GM12872 (cell line): Measurements from ENCODE around the gene SPOCD1.

Experiments
- CTCF ChIP-seq: IDR thresholded peaks from 3 replicates; pipeline ENCODE4 v1.5.1; 2011; ENCODE audit warnings: low read depth, mild to moderate bottlenecking, low read length, moderate library complexity; ENCODE audit not compliant: insufficient read depth

Gene SPOCD1

GRCh38 chr1:31856140-31856539 is 40.3 kb upstream of the SPOCD1 start:
- TF ChIP-seq CTCF, result no peak

GRCh38 chr1:31855038-31855845 is 39.4 kb upstream of the SPOCD1 start:
- no peak for TF ChIP-seq CTCF

GRCh38 chr1:31849653-31850052 is 33.8 kb upstream of the SPOCD1 start:
- TF ChIP-seq CTCF, result no peak

GRCh38 chr1:31848381-31848897 is 32.6 kb upstream of the SPOCD1 start:
- no peak for TF ChIP-seq CTCF

GRCh38 chr1:31846484-31846883 is 30.7 kb upstream of the SPOCD1 start:
- TF ChIP-seq CTCF, result no peak

- TF ChIP-seq CTCF, result no peak
Observed at GRCh38 chr1:31843506-31843905, 27.7 kb upstream of the SPOCD1 start.

- no peak for TF ChIP-seq CTCF
Observed at GRCh38 chr1:31839662-31840343, 24.0 kb upstream of the SPOCD1 start.
